ENCODE data around the gene PEX14.

Gene PEX14

DNA sequence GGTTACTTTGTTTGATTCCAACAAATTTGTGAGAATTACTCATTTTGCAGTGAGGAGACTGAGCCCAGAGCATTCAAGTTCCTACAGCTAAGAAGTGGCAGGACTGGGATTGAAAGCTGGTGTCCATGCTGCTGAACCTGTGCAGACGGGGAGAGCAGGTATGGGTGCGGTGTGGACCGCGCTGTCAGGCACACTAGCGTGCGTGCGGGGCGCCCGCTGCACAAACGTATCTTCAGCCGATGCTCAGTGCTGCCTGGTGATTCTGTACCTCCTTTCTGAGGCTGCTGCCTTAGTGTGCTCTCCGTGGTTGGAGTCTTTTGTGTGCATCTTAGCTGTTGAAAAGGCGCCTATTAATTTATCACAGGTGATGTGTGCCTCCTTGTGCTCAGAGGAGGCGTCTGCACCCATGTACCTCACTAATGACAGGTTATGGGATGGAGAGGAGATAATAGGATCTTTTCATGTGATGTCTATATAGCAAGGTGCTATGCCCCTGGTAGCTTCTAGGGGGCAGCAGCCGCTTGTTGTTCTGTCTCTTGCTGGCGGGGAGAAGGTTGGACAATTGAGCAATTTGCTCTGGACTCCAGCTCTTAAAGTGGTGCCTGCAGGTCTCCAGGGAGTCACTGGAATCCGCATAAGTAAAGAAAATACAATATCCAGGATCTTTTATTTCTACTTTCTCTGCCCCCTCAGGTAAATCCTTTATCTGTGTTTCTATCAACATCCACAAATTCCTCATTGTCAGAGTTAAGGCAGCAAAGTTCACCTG is 32.5 kb downstream of the PEX14 start:
- DNase-seq (ENCODE audit: low read depth in 1 of 2, low spot score in 1 of 2), result peak in 1 of 2 experiments; percentile 83
- no peak for TF ChIP-seq JUND (IDR thresholded peaks at IDR 0.05; ENCODE audit: low read depth)
- in situ Hi-C loops (cut with HindIII; ENCODE audit: low pct_unique_long_range_greater_than_20kb, low sequenced_read_pairs), result no loop called here

DNA sequence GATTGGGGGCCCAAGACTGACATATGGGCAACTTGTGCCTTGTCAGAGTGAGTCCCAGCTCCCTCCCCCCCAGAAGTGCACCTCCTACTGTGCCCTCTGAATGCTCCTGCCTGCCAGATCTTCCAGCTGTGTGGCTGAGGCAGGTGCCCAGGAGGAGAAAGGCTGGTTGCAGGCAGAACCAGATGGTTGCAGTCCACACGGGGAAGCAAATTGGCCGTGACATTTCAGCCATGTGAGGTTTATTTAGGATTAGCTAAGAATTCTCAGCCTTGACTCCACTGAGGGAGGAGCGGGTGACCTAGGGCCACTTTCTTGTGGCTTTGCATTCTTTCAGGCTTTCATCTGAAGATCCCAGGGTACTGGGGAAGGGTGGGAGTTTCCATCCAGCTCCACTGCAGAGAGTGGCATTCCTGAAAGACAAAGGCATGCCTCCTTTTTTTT is 33.8 kb downstream of the PEX14 start:
- DNase-seq (ENCODE audit: low read depth in 1 of 2, low spot score in 1 of 2), result peak in 1 of 2 experiments; percentile 77
- in situ Hi-C loops (cut with HindIII; ENCODE audit: low pct_unique_long_range_greater_than_20kb, low sequenced_read_pairs), result no loop called here
- TF ChIP-seq JUND (IDR thresholded peaks at IDR 0.05; ENCODE audit: low read depth), result no peak

DNA sequence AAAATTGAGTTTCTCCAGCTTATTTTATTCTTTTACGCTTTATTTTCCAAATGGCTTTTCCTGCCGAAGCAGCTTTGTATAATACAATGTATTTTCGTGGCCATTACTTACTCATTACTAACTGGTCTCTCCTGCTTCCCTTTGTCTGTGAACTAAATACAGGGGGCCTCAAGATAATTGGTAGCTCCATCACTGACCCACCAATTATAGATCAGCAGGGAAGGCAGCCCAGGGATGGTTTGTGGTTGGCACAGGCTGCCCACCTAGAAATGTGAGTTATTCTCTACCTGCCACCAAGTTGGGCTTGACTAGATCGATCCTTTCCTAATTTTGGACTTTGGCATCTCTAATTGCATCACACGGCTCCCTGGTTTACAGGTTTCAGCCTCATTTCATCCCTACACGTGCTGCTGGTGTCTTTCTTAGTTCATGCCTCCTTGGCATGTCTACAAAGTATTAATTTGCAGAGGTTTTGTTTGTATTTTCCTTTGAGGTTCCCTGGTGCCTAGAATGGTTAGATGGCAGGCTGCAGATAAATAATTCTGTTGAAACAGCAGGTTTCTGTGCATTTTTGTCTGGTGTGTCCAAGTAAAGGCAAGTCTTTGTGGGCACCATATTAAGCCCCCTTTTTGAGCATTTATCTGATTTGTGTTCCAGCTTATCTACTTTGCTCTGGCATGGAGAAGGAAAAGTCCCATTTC is 35.2 kb downstream of the PEX14 start:
- in situ Hi-C loops (cut with HindIII; ENCODE audit: low pct_unique_long_range_greater_than_20kb, low sequenced_read_pairs), result no loop called here
- no peak for TF ChIP-seq JUND (IDR thresholded peaks at IDR 0.05; ENCODE audit: low read depth)
- no peak for DNase-seq (ENCODE audit: low read depth in 1 of 2, low spot score in 1 of 2)

DNA sequence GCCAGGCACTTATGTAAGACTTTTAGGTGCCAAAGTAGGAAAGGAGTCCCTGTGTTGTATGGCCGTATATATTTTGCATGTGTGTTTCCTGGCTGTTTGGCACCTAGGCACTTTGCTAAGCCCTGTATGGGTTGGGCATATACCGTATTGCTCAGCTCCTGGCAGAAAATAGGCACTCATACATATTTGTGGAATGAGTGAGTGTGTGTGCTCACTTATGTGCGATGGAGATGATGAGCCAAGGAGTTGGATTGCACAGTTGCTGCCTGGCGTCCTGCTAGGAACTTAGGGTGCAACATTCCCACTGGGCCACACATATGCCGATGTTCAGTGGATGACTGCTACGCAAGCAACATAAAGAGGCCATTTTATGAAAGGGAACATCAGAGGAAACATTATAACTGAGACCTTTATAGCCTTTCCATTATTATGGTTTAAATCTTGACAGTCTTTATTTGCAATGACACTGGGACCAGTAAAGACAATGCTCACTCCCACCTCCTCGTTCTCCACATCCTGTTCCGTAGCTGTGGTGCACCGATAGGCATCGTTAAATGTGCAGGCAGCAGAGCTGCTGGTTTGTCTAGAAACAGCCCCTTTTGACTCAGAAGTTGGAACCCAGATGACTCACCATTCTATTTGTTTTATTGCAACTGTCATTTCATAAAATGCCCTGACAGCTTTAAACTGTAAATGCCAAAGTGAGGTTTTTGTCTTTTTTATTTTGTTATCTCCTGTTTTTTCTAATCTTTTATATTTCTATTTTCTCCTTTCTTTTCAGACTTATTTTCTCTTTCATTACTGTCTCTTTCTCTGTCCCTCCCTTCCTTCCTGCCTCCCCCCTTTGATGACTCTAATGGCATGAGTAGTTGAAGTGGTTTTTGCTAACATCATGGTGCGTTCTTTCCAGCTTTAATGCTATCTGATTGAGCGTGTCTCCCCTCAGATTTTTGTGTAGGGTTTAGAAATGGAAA is 36.1 kb downstream of the PEX14 start:
- TF ChIP-seq JUND (IDR thresholded peaks at IDR 0.05; ENCODE audit: low read depth), result peak; percentile 55; the same call in 1 of the 2 replicates
- in situ Hi-C loops (cut with HindIII; ENCODE audit: low pct_unique_long_range_greater_than_20kb, low sequenced_read_pairs), result no loop called here
- DNase-seq (ENCODE audit: low read depth in 1 of 2, low spot score in 1 of 2), result peak in 1 of 2 experiments; percentile 70

DNA sequence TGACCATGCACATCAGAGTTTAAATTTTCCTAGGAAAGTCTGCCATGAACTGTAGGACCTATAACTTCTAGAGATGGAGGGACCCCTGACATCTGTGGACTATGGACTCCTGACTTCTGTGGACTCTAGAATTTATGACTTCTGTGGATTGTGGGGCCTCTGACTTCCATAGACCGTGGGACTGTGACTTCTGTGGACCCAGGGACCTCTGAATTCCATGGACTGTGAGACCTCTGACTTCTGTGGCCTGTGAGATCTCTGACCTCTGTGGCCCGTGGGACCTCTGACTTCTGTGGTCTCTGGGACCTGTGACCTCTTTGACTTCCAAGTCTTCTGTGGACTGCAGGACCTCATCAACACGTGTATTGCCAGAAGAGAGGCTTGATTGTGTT is 36.7 kb downstream of the PEX14 start:
- in situ Hi-C loops (cut with HindIII; ENCODE audit: low pct_unique_long_range_greater_than_20kb, low sequenced_read_pairs), result no loop called here
- no peak for TF ChIP-seq JUND (IDR thresholded peaks at IDR 0.05; ENCODE audit: low read depth)
- no peak for DNase-seq (ENCODE audit: low read depth in 1 of 2, low spot score in 1 of 2)

DNA sequence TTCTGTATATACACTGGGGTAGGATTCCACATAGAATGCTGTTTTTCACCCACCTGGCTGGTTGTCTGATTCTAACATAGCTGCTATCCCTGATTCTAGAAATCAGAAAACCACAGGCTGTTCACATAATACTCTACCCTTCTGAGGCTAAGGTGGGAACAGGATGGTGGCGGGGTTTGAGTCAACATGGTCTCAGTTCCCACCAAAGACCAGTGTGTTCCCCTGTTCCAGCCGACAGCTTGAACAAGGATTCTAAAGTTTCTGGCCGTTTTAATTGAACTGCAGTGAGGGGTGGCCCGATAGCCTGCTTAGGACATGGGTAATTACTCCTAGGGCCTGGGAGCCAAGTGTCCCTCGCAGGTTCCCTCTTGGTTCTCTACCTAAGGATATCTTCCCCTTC is 38.4 kb downstream of the PEX14 start:
- TF ChIP-seq JUND (IDR thresholded peaks at IDR 0.05; ENCODE audit: low read depth), result no peak
- no peak for DNase-seq (ENCODE audit: low read depth in 1 of 2, low spot score in 1 of 2)
- in situ Hi-C loops (cut with HindIII; ENCODE audit: low pct_unique_long_range_greater_than_20kb, low sequenced_read_pairs), result no loop called here

DNA sequence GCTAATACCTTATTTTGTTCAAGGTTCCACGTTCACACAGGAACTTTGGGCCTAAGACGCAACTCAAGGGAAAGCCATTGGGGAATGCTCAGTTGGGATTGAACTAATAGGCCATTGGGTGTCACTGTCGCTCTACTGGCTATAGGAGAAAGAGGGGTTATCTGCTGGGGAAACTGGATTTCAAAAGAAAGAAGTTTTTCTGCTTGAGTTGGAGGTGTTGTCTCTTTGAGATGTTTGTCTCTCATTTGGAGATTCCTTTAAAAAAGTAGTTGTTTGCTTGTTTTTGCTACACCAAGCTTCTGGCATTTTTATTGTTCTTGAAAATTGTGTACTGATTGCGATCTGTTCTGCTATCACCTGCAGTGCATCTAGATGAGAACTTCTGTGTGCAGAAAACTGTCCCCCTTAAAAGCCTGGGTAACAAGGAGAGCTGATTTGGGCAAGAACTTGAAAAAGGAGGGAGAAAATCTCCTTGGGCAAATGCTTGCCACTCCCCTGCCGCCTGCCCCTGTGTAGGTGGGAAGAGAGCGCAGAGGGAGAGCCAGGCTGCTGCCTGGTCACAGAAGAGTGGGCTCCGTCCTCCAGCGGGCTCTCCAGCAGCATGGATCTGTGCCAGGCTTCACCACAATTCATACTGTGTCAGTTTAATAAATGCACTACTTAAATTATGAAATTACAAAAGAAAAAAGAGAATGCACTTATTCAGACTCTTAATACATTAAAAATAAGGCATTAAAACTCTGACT is 39.9 kb downstream of the PEX14 start:
- no peak for TF ChIP-seq JUND (IDR thresholded peaks at IDR 0.05; ENCODE audit: low read depth)
- in situ Hi-C loops (cut with HindIII; ENCODE audit: low pct_unique_long_range_greater_than_20kb, low sequenced_read_pairs), result no loop called here
- DNase-seq (ENCODE audit: low read depth in 1 of 2, low spot score in 1 of 2), result peak in 1 of 2 experiments; percentile 78

DNA sequence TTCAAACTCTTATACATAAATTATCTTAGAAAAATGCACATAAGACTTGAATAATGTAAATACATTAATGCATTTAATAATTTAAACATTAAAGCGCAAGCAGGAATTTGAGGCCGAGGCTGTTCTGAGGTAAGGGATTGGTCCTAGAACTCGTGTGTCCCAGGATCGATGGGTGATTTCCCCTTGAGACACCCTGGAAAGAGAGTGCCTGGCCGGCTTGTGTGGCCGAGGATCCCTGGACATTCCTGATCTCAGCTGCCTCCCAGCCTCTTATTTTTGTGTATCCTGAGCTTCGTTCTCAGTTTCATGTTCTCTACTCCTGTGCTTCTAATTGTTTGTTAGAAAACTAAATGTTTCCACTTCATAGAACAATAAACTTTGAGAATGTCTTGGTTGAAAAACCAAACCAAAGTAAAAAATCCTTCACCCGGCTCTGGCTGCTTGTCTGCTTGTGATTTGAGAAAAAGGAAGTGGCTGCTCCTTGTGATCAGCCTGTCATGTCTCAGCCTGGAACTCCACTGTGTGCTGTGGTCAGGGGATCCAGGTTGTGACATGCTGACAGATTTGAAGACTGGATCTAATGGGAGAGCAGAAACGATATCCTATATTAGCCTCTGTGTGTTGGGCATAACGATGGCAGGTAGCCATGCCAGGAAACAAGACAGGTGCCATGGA is 40.7 kb downstream of the PEX14 start:
- DNase-seq (ENCODE audit: low read depth in 1 of 2, low spot score in 1 of 2), result no peak
- no peak for TF ChIP-seq JUND (IDR thresholded peaks at IDR 0.05; ENCODE audit: low read depth)
- in situ Hi-C loops (cut with HindIII; ENCODE audit: low pct_unique_long_range_greater_than_20kb, low sequenced_read_pairs), result no loop called here

DNA sequence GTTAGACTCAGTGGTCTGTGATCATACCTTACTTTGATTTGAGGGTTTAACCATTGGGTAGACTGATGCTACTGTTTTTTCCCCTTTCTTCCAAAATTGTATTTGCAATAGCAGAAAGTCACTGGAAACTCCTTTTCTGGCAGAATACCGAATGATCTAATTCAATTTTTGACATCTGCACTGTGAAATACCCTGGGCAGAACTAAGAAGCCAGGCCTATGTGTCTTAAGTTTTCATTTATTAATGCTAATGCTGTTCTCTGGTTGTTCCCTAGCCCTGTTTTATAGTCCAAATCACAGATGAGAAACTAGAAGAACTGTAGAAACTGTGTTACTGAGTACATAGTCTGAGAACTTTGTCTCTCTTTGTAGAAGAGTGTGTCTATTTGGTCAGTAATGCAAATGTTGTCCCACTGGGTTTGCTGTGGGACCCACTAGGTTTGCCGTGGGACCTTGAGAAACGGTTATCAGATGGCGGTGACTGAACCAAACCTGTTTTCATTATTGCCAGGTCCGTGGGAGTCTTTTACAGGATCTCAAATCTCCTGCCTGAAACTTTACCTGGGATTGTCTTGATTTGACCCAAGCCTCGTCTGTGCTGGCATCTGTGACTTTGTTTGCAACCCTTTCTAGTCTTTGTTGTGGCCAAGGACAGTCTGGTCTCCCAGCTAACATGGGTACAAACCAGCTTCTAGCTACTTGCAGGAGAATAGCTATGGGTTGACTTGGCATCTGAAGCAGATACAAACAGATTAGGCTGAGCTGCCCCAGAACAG is 41.4 kb downstream of the PEX14 start:
- peak in 1 of 2 experiments; percentile 93 for DNase-seq (ENCODE audit: low read depth in 1 of 2, low spot score in 1 of 2)
- in situ Hi-C loops (cut with HindIII; ENCODE audit: low pct_unique_long_range_greater_than_20kb, low sequenced_read_pairs), result no loop called here
- no peak; the same call in 1 of the 2 replicates for TF ChIP-seq JUND (IDR thresholded peaks at IDR 0.05; ENCODE audit: low read depth)

DNA sequence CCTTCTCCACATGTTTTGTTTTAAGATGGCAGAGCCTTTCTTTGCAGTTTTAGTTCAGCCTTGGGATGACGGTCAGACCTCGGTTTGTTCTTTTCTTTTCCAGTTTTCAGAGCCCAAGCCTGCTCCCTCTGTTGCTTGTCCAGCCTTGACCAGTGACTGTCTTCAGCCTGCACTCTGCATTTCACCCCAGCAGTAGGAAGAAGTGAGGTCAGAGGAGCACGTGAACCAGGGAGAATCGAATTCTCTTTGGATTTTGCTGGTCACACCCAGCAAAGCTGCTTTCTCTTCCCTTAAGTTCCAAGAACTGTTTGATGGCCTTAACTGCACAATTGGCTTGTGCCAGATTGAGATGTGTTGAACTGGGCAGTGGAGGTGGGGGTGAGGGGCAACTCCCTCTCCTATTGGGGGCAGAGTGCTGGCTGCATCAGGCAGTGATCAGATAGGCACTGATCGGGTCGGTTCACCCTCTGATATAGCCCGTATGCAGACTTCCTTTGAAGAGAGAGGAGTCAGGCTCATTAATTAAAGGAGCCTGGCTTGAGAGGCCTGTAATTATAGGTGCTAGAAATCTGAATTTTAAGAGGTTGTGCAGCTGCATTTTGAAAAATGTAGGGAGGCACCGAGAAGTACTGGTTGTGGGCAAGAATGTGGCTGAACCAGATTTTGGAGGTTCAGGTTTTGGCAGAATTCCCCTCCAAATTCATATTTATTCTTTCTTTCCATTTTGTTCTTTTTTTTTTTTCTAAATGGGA is 42.4 kb downstream of the PEX14 start:
- in situ Hi-C loops (cut with HindIII; ENCODE audit: low pct_unique_long_range_greater_than_20kb, low sequenced_read_pairs), result no loop called here
- DNase-seq (ENCODE audit: low read depth in 1 of 2, low spot score in 1 of 2), result no peak
- TF ChIP-seq JUND (IDR thresholded peaks at IDR 0.05; ENCODE audit: low read depth), result no peak
